Spleen (tissue), 7 donors: ENCODE measurements around the gene CR2.

Source experiments
- POLR2A ChIP-seq, 3 donors: fragments of 450-650 bp; IDR thresholded peaks; one replicate each; pipeline ENCODE4 v1.5.1; 2017; ENCODE audit warnings: antibody characterized with exemption in 3 of 3, mild to moderate bottlenecking in 1 of 3
- TF ChIP-seq, protein P1 (sequence below), 11 experiments: fragments of 200-600 bp in 7 of 11; fragments of 450-650 bp in 4 of 11; sonication (generic) in 4 of 11; IDR thresholded peaks in 8 of 11; conservative IDR thresholded peaks in 3 of 11; 1 replicate in 7 of 11; 2 replicates in 4 of 11; pipeline versions ENCODE4 v1.4.0 to v1.8.0; 2016 to 2021; ENCODE audit warnings: antibody characterized with exemption in 11 of 11, inconsistent platforms in 4 of 11, mild to moderate bottlenecking in 1 of 11
- donor health status: DM: no; HTN: no; CAD: no; lungs with moderate emphysema.
- donor health status: DM: no; HTN: no; CAD: no.
- donor health status: DM: no; HTN: no; CAD: no.

DNA sequence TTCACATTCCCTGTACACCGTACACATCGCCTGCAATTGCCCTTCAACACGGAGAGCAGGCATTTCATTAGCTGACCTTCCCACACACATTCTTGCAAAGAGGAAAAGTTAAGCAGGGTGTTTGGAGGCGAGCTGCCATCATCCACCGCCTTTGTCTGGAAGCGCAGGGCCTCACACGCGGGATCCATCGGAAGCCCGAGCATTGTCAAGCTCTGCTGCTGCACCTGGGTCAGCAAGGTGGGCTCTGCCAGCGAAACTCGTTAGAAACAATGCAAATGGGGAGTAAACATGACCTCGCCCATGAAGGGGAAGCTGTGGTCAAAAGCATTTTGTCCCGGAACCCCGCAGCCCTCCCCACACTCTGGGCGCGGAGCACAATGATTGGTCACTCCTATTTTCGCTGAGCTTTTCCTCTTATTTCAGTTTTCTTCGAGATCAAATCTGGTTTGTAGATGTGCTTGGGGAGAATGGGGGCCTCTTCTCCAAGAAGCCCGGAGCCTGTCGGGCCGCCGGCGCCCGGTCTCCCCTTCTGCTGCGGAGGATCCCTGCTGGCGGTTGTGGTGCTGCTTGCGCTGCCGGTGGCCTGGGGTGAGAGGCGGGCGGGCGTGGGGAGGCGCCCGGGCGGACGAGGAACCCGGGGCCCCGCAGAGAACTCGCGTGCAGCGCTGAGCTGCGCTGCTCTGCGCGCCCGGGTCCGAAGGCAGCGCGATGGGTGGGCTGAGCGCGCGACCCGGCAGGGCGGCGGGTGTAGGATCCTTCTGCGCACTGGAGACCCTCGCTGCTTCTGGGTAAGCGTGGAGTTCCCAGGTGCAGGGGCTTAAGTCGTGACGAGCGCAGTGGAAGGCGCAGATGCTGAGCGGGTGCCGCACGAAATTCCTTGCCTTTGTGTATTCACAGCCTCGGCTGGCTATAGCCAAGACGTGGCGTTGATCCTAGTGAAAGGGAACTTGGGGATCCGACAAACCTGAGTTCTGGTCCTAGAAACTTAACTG is 42.0 kb downstream of the CR2 start, which contains the start of gene CR1:
- TF ChIP-seq POLR2A (IDR thresholded peaks at IDR 0.05), result peak in 1 of 3 donors; percentile 29
- TF ChIP-seq, protein P1, sequence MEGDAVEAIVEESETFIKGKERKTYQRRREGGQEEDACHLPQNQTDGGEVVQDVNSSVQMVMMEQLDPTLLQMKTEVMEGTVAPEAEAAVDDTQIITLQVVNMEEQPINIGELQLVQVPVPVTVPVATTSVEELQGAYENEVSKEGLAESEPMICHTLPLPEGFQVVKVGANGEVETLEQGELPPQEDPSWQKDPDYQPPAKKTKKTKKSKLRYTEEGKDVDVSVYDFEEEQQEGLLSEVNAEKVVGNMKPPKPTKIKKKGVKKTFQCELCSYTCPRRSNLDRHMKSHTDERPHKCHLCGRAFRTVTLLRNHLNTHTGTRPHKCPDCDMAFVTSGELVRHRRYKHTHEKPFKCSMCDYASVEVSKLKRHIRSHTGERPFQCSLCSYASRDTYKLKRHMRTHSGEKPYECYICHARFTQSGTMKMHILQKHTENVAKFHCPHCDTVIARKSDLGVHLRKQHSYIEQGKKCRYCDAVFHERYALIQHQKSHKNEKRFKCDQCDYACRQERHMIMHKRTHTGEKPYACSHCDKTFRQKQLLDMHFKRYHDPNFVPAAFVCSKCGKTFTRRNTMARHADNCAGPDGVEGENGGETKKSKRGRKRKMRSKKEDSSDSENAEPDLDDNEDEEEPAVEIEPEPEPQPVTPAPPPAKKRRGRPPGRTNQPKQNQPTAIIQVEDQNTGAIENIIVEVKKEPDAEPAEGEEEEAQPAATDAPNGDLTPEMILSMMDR (IDR thresholded peaks at IDR 0.05 in 8 of 11, conservative IDR thresholded peaks at IDR 0.05 in 3 of 11), result peak in 1 of 11 experiments; percentile 16
